HG03558 (cell line): Measurements from ENCODE around the gene FAM187B.
"Not testable (repeated sequence)": the region's sequence is repeated elsewhere in the genome, so short reads cannot be mapped to it uniquely, and the experiment has no call there.

ENCODE experiments used
- ATAC-seq: cut with Tn5 transposase; IDR thresholded peaks from one replicate; pipeline ENCODE4 v1.9.1; 2021; ENCODE audit warnings: moderate number of reproducible peaks; ENCODE audit not compliant: unreplicated experiment; ENCODE audit errors: extremely low read depth

Gene FAM187B

GRCh38 chr19:35216016-35216832, 12.3 kb downstream of the FAM187B start:
- ATAC-seq, result no peak

- no peak for ATAC-seq
These were observed 13.6 kb downstream of the FAM187B start for GRCh38 chr19:35214766-35215422.

GRCh38 chr19:35213663-35214632, 14.6 kb downstream of the FAM187B start:
- no peak for ATAC-seq

- ATAC-seq, result no peak
These were observed 16.3 kb downstream of the FAM187B start for GRCh38 chr19:35212241-35212640.

- no peak for ATAC-seq
These were observed 16.9 kb downstream of the FAM187B start for GRCh38 chr19:35211545-35212230.

GRCh38 chr19:35209646-35210045, 18.9 kb downstream of the FAM187B start:
- no peak for ATAC-seq

- no peak for ATAC-seq
These were observed 20.4 kb downstream of the FAM187B start for GRCh38 chr19:35208121-35208520.

- no peak for ATAC-seq
These were observed 21.1 kb downstream of the FAM187B start for GRCh38 chr19:35207391-35207871.

- ATAC-seq, result no peak
These were observed 21.7 kb downstream of the FAM187B start for GRCh38 chr19:35206855-35207254.

GRCh38 chr19:35206379-35206778, 22.2 kb downstream of the FAM187B start:
- no peak for ATAC-seq

- no peak for ATAC-seq
These were observed 22.7 kb downstream of the FAM187B start for GRCh38 chr19:35205733-35206323.

- peak; percentile 44 for ATAC-seq
These were observed 23.5 kb downstream of the FAM187B start for GRCh38 chr19:35204799-35205732.

GRCh38 chr19:35202722-35203688, 25.5 kb downstream of the FAM187B start:
- ATAC-seq, result no peak

- ATAC-seq, result no peak
These were observed 29.1 kb downstream of the FAM187B start for GRCh38 chr19:35199481-35199880.

- not testable (repeated sequence) for ATAC-seq
These were observed 31.7 kb downstream of the FAM187B start for GRCh38 chr19:35196861-35197260.

- no peak for ATAC-seq
These were observed 32.7 kb downstream of the FAM187B start for GRCh38 chr19:35195830-35196229.
